Smooth muscle cell (in vitro differentiated cells): ENCODE measurements around the gene MLKL. TPM values are rescaled to one million over a fixed set of nuclear protein-coding genes. Genes with fewer than 3 reads are reported as not detected.
A peak's percentile ranks its signal among the peaks of the same experiment; 100 is the strongest.

ENCODE experiments used
- DNase-seq: peaks from one replicate; lab custom pipeline; 2025; ENCODE audit not compliant: unreplicated experiment; lab: John Stamatoyannopoulos, UW
- H2AFZ ChIP-seq: fragments of 200-600 bp; sonication (generic); 2 replicates; pipeline ENCODE4 v1.6.0; 2016; ENCODE audit warnings: antibody characterized with exemption, low read depth, mild to moderate bottlenecking
- H3F3A ChIP-seq: fragments of 200-600 bp; sonication (generic); 2 replicates; pipeline ENCODE4 v1.6.0; 2017; ENCODE audit warnings: antibody characterized with exemption, low read depth
- H3K27ac ChIP-seq: fragments of 200-600 bp; sonication (generic); 2 replicates; pipeline ENCODE4 v1.5.1; 2016; ENCODE audit warnings: low read depth, mild to moderate bottlenecking
- H3K27me3 ChIP-seq: fragments of 200-600 bp; sonication (generic); 2 replicates; pipeline ENCODE4 v1.6.1; 2016; ENCODE audit warnings: low read depth, mild to moderate bottlenecking
- H3K36me3 ChIP-seq: fragments of 200-600 bp; sonication (generic); 2 replicates; pipeline ENCODE4 v1.5.1; 2016; ENCODE audit warnings: low read depth
- H3K4me1 ChIP-seq: fragments of 200-600 bp; sonication (generic); 2 replicates; pipeline ENCODE4 v1.5.1; 2016; ENCODE audit warnings: low read depth
- H3K4me2 ChIP-seq: fragments of 200-600 bp; sonication (generic); 2 replicates; pipeline ENCODE4 v1.6.0; 2016; ENCODE audit warnings: mild to moderate bottlenecking
- H3K4me3 ChIP-seq: fragments of 200-600 bp; sonication (generic); 2 replicates; pipeline ENCODE4 v1.5.1; 2016; ENCODE audit warnings: mild to moderate bottlenecking
- H3K79me2 ChIP-seq: fragments of 200-600 bp; sonication (generic); 2 replicates; pipeline ENCODE4 v1.6.0; 2016; ENCODE audit warnings: low read depth, mild to moderate bottlenecking
- H3K9ac ChIP-seq: fragments of 200-600 bp; sonication (generic); 2 replicates; pipeline ENCODE4 v1.6.0; 2016; ENCODE audit warnings: low read depth
- H3K9me3 ChIP-seq: fragments of 200-600 bp; sonication (generic); replicated peaks from 2 replicates; pipeline ENCODE4 v1.5.1; 2016; ENCODE audit warnings: low read depth
- H4K20me1 ChIP-seq: fragments of 200-600 bp; sonication (generic); 2 replicates; pipeline ENCODE4 v1.6.0; 2016; ENCODE audit warnings: low read depth
- WGBS: methylation state at CpG from one replicate; pipeline ENCODE4 v1.1.7; 2016; ENCODE audit warnings: low lambda C conversion rate; 5-methylcytosine and 5-hydroxymethylcytosine counted together
- polyA plus RNA-seq: library from polyadenylated mRNA; unstranded; fragments of >200 nt; fragmentation: Nextera tagmentation; extraction: Ambion mirVana; gene quantifications from 2 replicates; pipeline ENCODE4 v1.2.1, GENCODE V29; 2016
- total RNA-seq: library from RNA; depleted of rRNA; stranded (reverse); fragments of >200 nt; gene quantifications from 2 replicates; pipeline ENCODE4 v1.2.3, GENCODE V29; 2014
- TF ChIP-seq, protein P1 (sequence below): fragments of 200-600 bp; sonication (generic); IDR thresholded peaks from 2 replicates; pipeline ENCODE4 v1.5.1; 2017; ENCODE audit warnings: borderline replicate concordance, mild to moderate bottlenecking, antibody characterized with exemption; ENCODE audit not compliant: insufficient read depth, poor library complexity, severe bottlenecking

The MLKL gene
- total and polyA plus RNA-seq, 2 experiments from 2014 or later = 4.3 to 4.6 TPM

DNA sequence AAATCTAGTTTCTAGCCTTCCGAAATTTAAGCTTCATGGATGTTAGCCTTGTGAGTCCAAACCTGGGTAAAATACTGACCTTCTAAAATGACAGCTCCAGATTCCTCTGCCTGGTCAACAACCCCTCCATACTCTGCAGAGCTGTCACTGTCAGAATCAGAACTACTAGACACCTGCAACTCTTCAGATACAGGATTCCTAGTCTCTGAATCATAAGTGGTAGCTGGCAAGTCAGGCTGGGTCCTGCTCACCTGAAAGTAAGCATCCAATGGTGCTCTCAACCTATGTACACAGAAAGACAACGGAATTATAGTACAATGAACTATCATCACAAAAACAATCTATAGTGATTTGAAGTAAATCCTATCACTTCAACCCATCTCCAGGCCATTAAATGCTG, 48.8 kb downstream of the MLKL start:
- H3K27me3 ChIP-seq = no peaks in the 10 kb centered on the region

DNA sequence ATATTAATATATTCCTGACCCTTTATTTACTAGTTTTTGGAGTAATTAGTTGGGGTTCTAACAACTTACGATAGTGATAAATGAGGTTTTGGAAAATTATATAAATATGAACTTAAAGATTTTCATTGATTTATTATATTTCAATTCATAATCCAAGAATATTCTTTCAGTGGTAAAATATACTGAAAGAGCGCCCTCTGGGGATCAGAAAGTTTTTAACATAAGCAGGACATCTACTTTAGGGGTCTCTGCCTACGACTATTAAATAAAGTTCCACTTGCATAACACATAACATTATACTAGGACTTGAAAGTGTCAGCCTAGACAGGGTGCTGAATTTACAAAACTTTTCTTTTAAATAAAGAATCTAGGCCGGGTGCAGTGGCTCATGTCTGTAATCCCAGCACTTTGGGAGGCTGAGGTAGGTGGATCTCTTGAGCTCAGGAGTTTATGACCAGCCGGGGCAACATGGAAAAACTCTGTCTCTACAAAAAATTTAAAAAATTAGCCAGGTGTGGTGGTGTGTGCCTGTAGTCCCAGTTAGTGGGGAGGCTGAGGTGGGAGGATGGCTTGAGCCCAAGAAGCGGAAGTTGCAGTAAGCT, 49.6 kb downstream of the MLKL start:
- no peak overlapping the region for H3K9ac ChIP-seq
- no peak for DNase-seq
- peaks cover 12% of the 10 kb centered on the region for H3F3A ChIP-seq
- H3K79me2 ChIP-seq = peaks cover 20% of the 10 kb centered on the region
- TF ChIP-seq, protein P1, sequence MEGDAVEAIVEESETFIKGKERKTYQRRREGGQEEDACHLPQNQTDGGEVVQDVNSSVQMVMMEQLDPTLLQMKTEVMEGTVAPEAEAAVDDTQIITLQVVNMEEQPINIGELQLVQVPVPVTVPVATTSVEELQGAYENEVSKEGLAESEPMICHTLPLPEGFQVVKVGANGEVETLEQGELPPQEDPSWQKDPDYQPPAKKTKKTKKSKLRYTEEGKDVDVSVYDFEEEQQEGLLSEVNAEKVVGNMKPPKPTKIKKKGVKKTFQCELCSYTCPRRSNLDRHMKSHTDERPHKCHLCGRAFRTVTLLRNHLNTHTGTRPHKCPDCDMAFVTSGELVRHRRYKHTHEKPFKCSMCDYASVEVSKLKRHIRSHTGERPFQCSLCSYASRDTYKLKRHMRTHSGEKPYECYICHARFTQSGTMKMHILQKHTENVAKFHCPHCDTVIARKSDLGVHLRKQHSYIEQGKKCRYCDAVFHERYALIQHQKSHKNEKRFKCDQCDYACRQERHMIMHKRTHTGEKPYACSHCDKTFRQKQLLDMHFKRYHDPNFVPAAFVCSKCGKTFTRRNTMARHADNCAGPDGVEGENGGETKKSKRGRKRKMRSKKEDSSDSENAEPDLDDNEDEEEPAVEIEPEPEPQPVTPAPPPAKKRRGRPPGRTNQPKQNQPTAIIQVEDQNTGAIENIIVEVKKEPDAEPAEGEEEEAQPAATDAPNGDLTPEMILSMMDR = peak; percentile 58
- 89% methylated on average over 6 of the region's 6 CpGs for WGBS
- no peak overlapping the region for H2AFZ ChIP-seq
- no peaks in the 10 kb centered on the region for H3K27me3 ChIP-seq
- H3K36me3 ChIP-seq = peaks cover 12% of the 10 kb centered on the region
- no peak overlapping the region for H3K4me2 ChIP-seq
- no peaks in the 10 kb centered on the region for H3K9me3 ChIP-seq
- no peak overlapping the region for H3K27ac ChIP-seq
- peaks cover 12% of the 10 kb centered on the region for H3K4me1 ChIP-seq
- H4K20me1 ChIP-seq = peaks cover 53% of the 10 kb centered on the region
- H3K4me3 ChIP-seq = no peak overlapping the region

More for the DNA sequence above, 48.8 kb downstream of the MLKL start:
- TF ChIP-seq, protein P1 = no peak
- Histone ChIP-seq H3K4me1 (peaks cover 12% of the 10 kb centered on the region), H3F3A (peaks cover 18% of the 10 kb centered on the region), H3K9me3 (no peaks in the 10 kb centered on the region), H3K79me2 (peaks cover 27% of the 10 kb centered on the region), H3K4me3 (no peak overlapping the region), H4K20me1 (peaks cover 58% of the 10 kb centered on the region), H3K9ac (no peak overlapping the region), H2AFZ (no peak overlapping the region), H3K4me2 (no peak overlapping the region), H3K27ac (no peak overlapping the region), H3K36me3 (peaks cover 8% of the 10 kb centered on the region)
- 94% methylated on average over 2 of the region's 2 CpGs for WGBS
- no peak for DNase-seq

DNA sequence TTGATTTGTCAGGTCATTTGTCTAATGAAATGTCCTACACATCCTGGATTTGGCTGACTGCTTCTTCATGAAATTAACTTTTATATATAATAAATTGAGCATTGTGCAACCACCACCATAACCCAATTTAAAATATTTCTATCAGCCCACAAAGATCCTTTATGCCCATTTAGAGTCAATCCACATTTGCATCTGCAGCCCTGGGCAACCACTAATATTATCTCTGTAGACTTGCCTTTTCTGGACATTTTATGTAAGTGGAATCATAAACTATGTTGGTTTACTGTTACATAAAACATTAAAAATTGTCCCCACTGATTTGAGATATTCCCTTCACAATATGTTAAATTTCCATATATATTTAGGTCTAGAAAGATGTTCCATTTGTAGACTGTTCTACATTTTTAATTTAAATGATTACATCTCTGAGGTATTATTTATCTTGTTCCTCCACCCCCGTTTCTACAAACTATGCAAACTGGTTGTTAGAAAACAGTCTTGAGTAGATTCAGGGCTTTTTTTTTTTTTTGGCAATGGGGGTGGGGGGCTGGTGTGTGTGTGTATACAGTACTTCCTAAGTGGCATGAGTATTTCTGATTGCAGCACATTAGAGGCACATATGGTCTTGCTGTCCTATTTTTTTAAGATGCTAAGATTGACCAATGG, 50.7 kb downstream of the MLKL start:
- no peaks in the 10 kb centered on the region for H3K27me3 ChIP-seq
- H3K27ac ChIP-seq = no peak overlapping the region
- H3K4me2 ChIP-seq = no peak overlapping the region
- peaks cover 15% of the 10 kb centered on the region for H3K79me2 ChIP-seq
- H2AFZ ChIP-seq = no peak overlapping the region
- H3K9me3 ChIP-seq = no peaks in the 10 kb centered on the region
- H4K20me1 ChIP-seq = peaks cover 46% of the 10 kb centered on the region
- peaks cover 7% of the 10 kb centered on the region for H3F3A ChIP-seq
- H3K4me3 ChIP-seq = no peak overlapping the region
- H3K9ac ChIP-seq = no peak overlapping the region
- 90% methylated on average over 1 of the region's 1 CpG for WGBS
- H3K4me1 ChIP-seq = peaks cover 11% of the 10 kb centered on the region
- TF ChIP-seq, protein P1 = no peak
- peaks cover 13% of the 10 kb centered on the region for H3K36me3 ChIP-seq
- DNase-seq = no peak
